DOHH2 (cell line): Measurements from ENCODE around the gene EDEM3.

Source experiments
- H3F3A ChIP-seq: fragments of 200-600 bp; sonication (generic), shearing (Covaris generic); 2 replicates; pipeline ENCODE4 v1.6.0; 2016; ENCODE audit warnings: antibody characterized with exemption, mild to moderate bottlenecking; ENCODE audit not compliant: control insufficient read depth, insufficient read depth
- H3K27ac ChIP-seq: fragments of 200-600 bp; sonication (generic); 2 replicates; pipeline ENCODE4 v1.5.1; 2014; ENCODE audit warnings: low read depth, mild to moderate bottlenecking, low read length, moderate library complexity
- H3K27me3 ChIP-seq: fragments of 200-600 bp; sonication (generic); 2 replicates; pipeline ENCODE4 v1.6.1; 2014; ENCODE audit warnings: mild to moderate bottlenecking, low read length, mixed read lengths; ENCODE audit not compliant: control insufficient read depth
- H3K36me3 ChIP-seq: fragments of 200-600 bp; sonication (generic); 2 replicates; pipeline ENCODE4 v1.6.1; 2014; ENCODE audit warnings: mild to moderate bottlenecking, low read length, moderate library complexity, mixed read lengths; ENCODE audit not compliant: control insufficient read depth
- H3K4me1 ChIP-seq: fragments of 200-600 bp; sonication (generic); 2 replicates; pipeline ENCODE4 v1.6.1; 2014; ENCODE audit warnings: mild to moderate bottlenecking, low read length, mixed read lengths; ENCODE audit not compliant: control insufficient read depth
- H3K4me2 ChIP-seq: fragments of 200-600 bp; sonication (generic); 2 replicates; pipeline ENCODE4 v1.6.0; 2014; ENCODE audit warnings: mild to moderate bottlenecking, low read length, moderate library complexity
- H3K4me3 ChIP-seq: fragments of 200-600 bp; sonication (generic); 2 replicates; pipeline ENCODE4 v1.5.1; 2014; ENCODE audit warnings: mild to moderate bottlenecking, low read length, mixed read lengths
- H3K79me2 ChIP-seq: fragments of 200-600 bp; sonication (generic); 2 replicates; pipeline ENCODE4 v1.6.1; 2014; ENCODE audit warnings: mild to moderate bottlenecking, low read length, mixed read lengths; ENCODE audit not compliant: control insufficient read depth
- H3K9me2 ChIP-seq: fragments of 200-600 bp; sonication (generic); replicated peaks from 2 replicates; pipeline ENCODE4 v1.6.1; 2014; ENCODE audit warnings: mild to moderate bottlenecking, low read length, mixed read lengths; ENCODE audit not compliant: control insufficient read depth
- H3K9me3 ChIP-seq: fragments of 200-600 bp; sonication (generic); 2 replicates; pipeline ENCODE4 v1.6.1; 2014; ENCODE audit warnings: antibody characterized with exemption, low read length, mixed read lengths; ENCODE audit not compliant: control insufficient read depth, insufficient read depth
- H4K20me1 ChIP-seq: fragments of 200-600 bp; sonication (generic); 2 replicates; pipeline ENCODE4 v1.6.0; 2014; ENCODE audit warnings: low read depth, mild to moderate bottlenecking, antibody characterized with exemption, low read length, moderate library complexity; ENCODE audit not compliant: control insufficient read depth, insufficient read depth
- CTCF ChIP-seq: fragments of 200-600 bp; sonication (generic); IDR thresholded peaks from one replicate; pipeline ENCODE4 v1.5.1; 2014; ENCODE audit warnings: antibody characterized with exemption, mild to moderate bottlenecking, low read depth, low read length; ENCODE audit not compliant: poor library complexity, severe bottlenecking
- EZH2phosphoT487 ChIP-seq: fragments of 200-600 bp; sonication (generic); IDR thresholded peaks from 2 replicates; pipeline ENCODE4 v1.6.1; 2017; ENCODE audit warnings: borderline replicate concordance, mild to moderate bottlenecking, antibody characterized with exemption, low read length, moderate library complexity, mixed read lengths

The EDEM3 gene

GRCh38 chr1:184759651-184760050, 5.0 kb upstream of the EDEM3 start:
- no peak overlapping the region for H3K4me3 ChIP-seq
- H3K9me2 ChIP-seq = no peaks in the 10 kb centered on the region
- peaks cover 14% of the 10 kb centered on the region for H3K4me1 ChIP-seq
- H3K36me3 ChIP-seq = no peaks in the 10 kb centered on the region
- no peaks in the 10 kb centered on the region for H3K79me2 ChIP-seq
- no peaks in the 10 kb centered on the region for H3F3A ChIP-seq
- no peaks in the 10 kb centered on the region for H3K9me3 ChIP-seq
- no peaks in the 10 kb centered on the region for H4K20me1 ChIP-seq
- no peak overlapping the region for H3K4me2 ChIP-seq
- H3K27me3 ChIP-seq = no peaks in the 10 kb centered on the region
- TF ChIP-seq CTCF (no peak), EZH2phosphoT487 (no peak)
- no peak overlapping the region for H3K27ac ChIP-seq

GRCh38 chr1:184759112-184759511, 4.5 kb upstream of the EDEM3 start:
- no peak for TF ChIP-seq EZH2phosphoT487
- no peak for TF ChIP-seq CTCF
- Histone ChIP-seq H3K27me3 (no peaks in the 10 kb centered on the region), H3K4me2 (no peak overlapping the region), H3K4me3 (no peak overlapping the region), H3F3A (no peaks in the 10 kb centered on the region), H3K4me1 (peaks cover 14% of the 10 kb centered on the region), H3K27ac (no peak overlapping the region), H3K9me2 (no peaks in the 10 kb centered on the region), H3K9me3 (no peaks in the 10 kb centered on the region), H3K36me3 (peaks cover 4% of the 10 kb centered on the region), H4K20me1 (no peaks in the 10 kb centered on the region), H3K79me2 (peaks cover 5% of the 10 kb centered on the region)

- Histone ChIP-seq H3K4me2 (no peak overlapping the region), H3K27ac (no peak overlapping the region), H3F3A (no peaks in the 10 kb centered on the region), H3K27me3 (no peaks in the 10 kb centered on the region), H3K9me2 (no peaks in the 10 kb centered on the region), H3K79me2 (peaks cover 17% of the 10 kb centered on the region), H3K4me1 (peaks cover 19% of the 10 kb centered on the region), H3K36me3 (peaks cover 5% of the 10 kb centered on the region), H4K20me1 (no peaks in the 10 kb centered on the region), H3K9me3 (no peaks in the 10 kb centered on the region), H3K4me3 (no peak overlapping the region)
- TF ChIP-seq EZH2phosphoT487 = no peak
- TF ChIP-seq CTCF = no peak
Observed at GRCh38 chr1:184757891-184758290, 3.2 kb upstream of the EDEM3 start.

- Histone ChIP-seq H4K20me1 (no peaks in the 10 kb centered on the region), H3K27me3 (no peaks in the 10 kb centered on the region), H3K4me2 (no peak overlapping the region), H3K4me3 (no peak overlapping the region), H3K36me3 (peaks cover 8% of the 10 kb centered on the region), H3K4me1 (peaks cover 24% of the 10 kb centered on the region), H3K9me2 (no peaks in the 10 kb centered on the region), H3K9me3 (no peaks in the 10 kb centered on the region), H3K27ac (no peak overlapping the region), H3F3A (no peaks in the 10 kb centered on the region), H3K79me2 (peaks cover 22% of the 10 kb centered on the region)
- TF ChIP-seq EZH2phosphoT487 = no peak
- TF ChIP-seq CTCF = no peak
Observed at GRCh38 chr1:184757406-184757805, 2.7 kb upstream of the EDEM3 start.
